Hepatic stellate cell (primary cell): Measurements from ENCODE around the gene DNAJC7.
A peak's percentile ranks its signal among the peaks of the same experiment; 100 is the strongest.

Experiments used
- DNase-seq: peaks from one replicate; pipeline ENCODE4 v3.0.0; 2011; ENCODE audit warnings: low spot score

Gene DNAJC7

GRCh38 chr17:41975099-41976083, 41.8 kb downstream of the DNAJC7 start:
- no peak for DNase-seq

GRCh38 chr17:41974658-41975057, 42.6 kb downstream of the DNAJC7 start:
- DNase-seq: no peak

GRCh38 chr17:41974031-41974430, 43.2 kb downstream of the DNAJC7 start:
- DNase-seq: no peak

- DNase-seq: no peak
Measured at GRCh38 chr17:41973408-41973811, 43.8 kb downstream of the DNAJC7 start.

GRCh38 chr17:41972571-41973407, 44.5 kb downstream of the DNAJC7 start:
- DNase-seq: no peak

- no peak for DNase-seq
Measured at GRCh38 chr17:41971721-41972523, 45.3 kb downstream of the DNAJC7 start.

- DNase-seq: no peak
Measured at GRCh38 chr17:41970901-41971331, 46.3 kb downstream of the DNAJC7 start.

GRCh38 chr17:41968676-41969075, 48.6 kb downstream of the DNAJC7 start:
- DNase-seq: no peak

GRCh38 chr17:41967921-41968578, 49.2 kb downstream of the DNAJC7 start:
- DNase-seq: no peak

GRCh38 chr17:41967141-41967920, 49.9 kb downstream of the DNAJC7 start:
- DNase-seq: no peak

- peak; percentile 98 for DNase-seq
Measured at GRCh38 chr17:41966463-41967140, 50.6 kb downstream of the DNAJC7 start, which contains the start of gene CNP. Gene CNP, plus strand, starts transcription at chr17:41966795. Its CDS starts 90 bp downstream, at chr17:41966885.

- peak; percentile 57 for DNase-seq
Measured at GRCh38 chr17:41965694-41966462, 51.4 kb downstream of the DNAJC7 start.

GRCh38 chr17:41962768-41963434, 54.3 kb downstream of the DNAJC7 start:
- peak; percentile 81 for DNase-seq

GRCh38 chr17:41962111-41962510, 55.1 kb downstream of the DNAJC7 start:
- no peak for DNase-seq

- peak; percentile 68 for DNase-seq
Measured at GRCh38 chr17:41959336-41960095, 57.7 kb downstream of the DNAJC7 start.

- DNase-seq: no peak
Measured at GRCh38 chr17:41959030-41959335, 58.3 kb downstream of the DNAJC7 start.

- DNase-seq: no peak
Measured at GRCh38 chr17:41957869-41958439, 59.3 kb downstream of the DNAJC7 start.
